ENCODE results near the gene ZNF777.
A peak's percentile ranks its signal among the peaks of the same experiment; 100 is the strongest.

The ZNF777 gene

GRCh38 chr7:149501651-149502050 lies 40.8 kb upstream of the ZNF777 start:
- H2BK12ac ChIP-seq (ENCODE audit: low read length) = no peak overlapping the region
- H4K8ac ChIP-seq (ENCODE audit: low read depth, low read length) = no peak overlapping the region
- H3K4me2 ChIP-seq (ENCODE audit: low read length) = no peak overlapping the region
- H2BK5ac ChIP-seq (ENCODE audit: low read depth, low read length, poor library complexity) = no peak overlapping the region
- no peak overlapping the region for H2AFZ ChIP-seq (ENCODE audit: insufficient read depth, low read length, poor library complexity)
- peaks cover 0 to under 1% of the 10 kb centered on the region in 2 experiments for H3K4me1 ChIP-seq (ENCODE audit: control insufficient read depth in 1 of 2, insufficient read depth in 2 of 2, low read length in 2 of 2)
- no peak overlapping the region for H3K14ac ChIP-seq (ENCODE audit: low read length)
- no peak overlapping the region for H2BK120ac ChIP-seq (ENCODE audit: insufficient read depth, low read length, poor library complexity)
- peaks cover 7% of the 10 kb centered on the region for H3K79me2 ChIP-seq (ENCODE audit: control insufficient read depth, insufficient read depth, low read length, poor library complexity)
- H3K9ac ChIP-seq (ENCODE audit: low read length) = no peak overlapping the region
- H4K12ac ChIP-seq (ENCODE audit: low read depth, low read length) = no peak overlapping the region
- H2AK5ac ChIP-seq (ENCODE audit: low read length) = no peak overlapping the region
- peaks cover 8% of the 10 kb centered on the region for H3K79me1 ChIP-seq (ENCODE audit: low read length)
- no peak for DNase-seq
- no peak overlapping the region for H3K4ac ChIP-seq (ENCODE audit: low read depth, low read length)
- no peak overlapping the region for H3K4me3 ChIP-seq (ENCODE audit: low read depth, low read length)
- peaks cover 7% of the 10 kb centered on the region for H3K9me3 ChIP-seq (ENCODE audit: insufficient read depth, low read depth, low read length)
- WGBS (ENCODE audit: extremely low coverage, insufficient coverage, insufficient read length) = no CpG with 5 or more reads among the region's 13 CpGs
- no peak overlapping the region for H3K23ac ChIP-seq (ENCODE audit: low read length)
- no peaks in the 10 kb centered on the region for H3K36me3 ChIP-seq (ENCODE audit: control insufficient read depth in 1 of 2, insufficient read depth in 2 of 2, low read length in 2 of 2)
- no peak overlapping the region for H3K27ac ChIP-seq (ENCODE audit: low read depth, low read length)
- no peak overlapping the region for H4K91ac ChIP-seq (ENCODE audit: low read depth, low read length)
- no peaks in the 10 kb centered on the region for H3K27me3 ChIP-seq (ENCODE audit: insufficient read depth, low read length)
- no peak overlapping the region for H3K18ac ChIP-seq (ENCODE audit: low read length)

DNA sequence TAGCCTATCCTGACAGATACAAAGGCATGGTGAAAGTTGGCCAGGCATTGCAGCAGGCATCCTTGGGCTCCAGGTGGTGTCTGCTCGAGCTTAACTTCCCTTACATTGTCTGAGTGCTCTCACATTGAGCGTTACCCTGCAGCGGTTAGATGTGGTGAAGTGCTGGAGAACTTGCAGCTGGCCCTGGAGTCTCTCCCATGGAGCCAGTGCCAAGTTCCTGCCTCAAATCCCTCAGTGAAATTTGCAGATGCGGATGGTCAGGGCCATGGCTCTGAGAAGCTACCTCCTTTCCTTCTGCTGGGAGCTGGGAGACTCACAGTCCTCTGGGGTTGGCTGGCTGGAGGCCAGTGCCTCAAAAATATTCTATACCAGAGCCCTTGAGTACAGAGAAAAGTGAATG lies 40.0 kb upstream of the ZNF777 start:
- no peaks in the 10 kb centered on the region for H3K36me3 ChIP-seq (ENCODE audit: control insufficient read depth in 1 of 2, insufficient read depth in 2 of 2, low read length in 2 of 2)
- no peak overlapping the region for H3K23ac ChIP-seq (ENCODE audit: low read length)
- H3K14ac ChIP-seq (ENCODE audit: low read length) = no peak overlapping the region
- no peak for DNase-seq
- no peak overlapping the region for H4K12ac ChIP-seq (ENCODE audit: low read depth, low read length)
- H3K4ac ChIP-seq (ENCODE audit: low read depth, low read length) = no peak overlapping the region
- H3K9me3 ChIP-seq (ENCODE audit: insufficient read depth, low read depth, low read length) = peaks cover 5% of the 10 kb centered on the region
- peaks cover 0 to 4% of the 10 kb centered on the region in 2 experiments for H3K4me1 ChIP-seq (ENCODE audit: control insufficient read depth in 1 of 2, insufficient read depth in 2 of 2, low read length in 2 of 2)
- H2BK120ac ChIP-seq (ENCODE audit: insufficient read depth, low read length, poor library complexity) = no peak overlapping the region
- H3K4me2 ChIP-seq (ENCODE audit: low read length) = no peak overlapping the region
- peaks cover 8% of the 10 kb centered on the region for H3K79me1 ChIP-seq (ENCODE audit: low read length)
- H3K4me3 ChIP-seq (ENCODE audit: low read depth, low read length) = peak overlapping the region; percentile 41
- H2AFZ ChIP-seq (ENCODE audit: insufficient read depth, low read length, poor library complexity) = no peak overlapping the region
- H4K91ac ChIP-seq (ENCODE audit: low read depth, low read length) = no peak overlapping the region
- no peaks in the 10 kb centered on the region for H3K27me3 ChIP-seq (ENCODE audit: insufficient read depth, low read length)
- H2BK12ac ChIP-seq (ENCODE audit: low read length) = no peak overlapping the region
- H3K79me2 ChIP-seq (ENCODE audit: control insufficient read depth, insufficient read depth, low read length, poor library complexity) = peaks cover 7% of the 10 kb centered on the region
- no peak overlapping the region for H2AK5ac ChIP-seq (ENCODE audit: low read length)
- no CpG with 5 or more reads among the region's 4 CpGs for WGBS (ENCODE audit: extremely low coverage, insufficient coverage, insufficient read length)
- no peak overlapping the region for H2BK5ac ChIP-seq (ENCODE audit: low read depth, low read length, poor library complexity)
- no peak overlapping the region for H4K8ac ChIP-seq (ENCODE audit: low read depth, low read length)
- H3K9ac ChIP-seq (ENCODE audit: low read length) = no peak overlapping the region
- no peak overlapping the region for H3K18ac ChIP-seq (ENCODE audit: low read length)
- H3K27ac ChIP-seq (ENCODE audit: low read depth, low read length) = no peak overlapping the region

DNA sequence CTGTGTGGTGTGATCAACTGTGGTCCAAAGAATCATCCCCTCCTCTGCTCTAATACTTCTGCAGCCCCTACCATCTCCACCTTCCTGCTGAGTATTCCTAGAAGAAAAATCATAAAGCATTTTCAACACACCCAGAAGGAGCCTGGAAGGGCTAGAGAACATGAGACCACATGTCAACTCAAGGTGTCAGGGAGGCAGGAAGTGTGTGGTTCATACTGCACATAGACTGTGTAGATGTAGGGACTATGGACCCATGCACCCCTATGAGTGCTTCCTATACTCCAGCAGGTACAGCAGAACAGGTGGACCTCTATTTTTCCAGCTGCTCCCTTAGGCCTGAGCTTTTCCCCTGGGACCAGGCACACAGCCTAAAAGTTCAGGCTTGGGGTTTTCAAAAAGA lies 39.3 kb upstream of the ZNF777 start:
- H3K27ac ChIP-seq (ENCODE audit: low read depth, low read length) = no peak overlapping the region
- no peak overlapping the region for H3K18ac ChIP-seq (ENCODE audit: low read length)
- H2AFZ ChIP-seq (ENCODE audit: insufficient read depth, low read length, poor library complexity) = no peak overlapping the region
- H3K14ac ChIP-seq (ENCODE audit: low read length) = no peak overlapping the region
- H4K8ac ChIP-seq (ENCODE audit: low read depth, low read length) = no peak overlapping the region
- peaks cover 5% of the 10 kb centered on the region for H3K9me3 ChIP-seq (ENCODE audit: insufficient read depth, low read depth, low read length)
- no peak overlapping the region for H2BK12ac ChIP-seq (ENCODE audit: low read length)
- H3K27me3 ChIP-seq (ENCODE audit: insufficient read depth, low read length) = no peaks in the 10 kb centered on the region
- H3K79me1 ChIP-seq (ENCODE audit: low read length) = peaks cover 8% of the 10 kb centered on the region
- no peak overlapping the region for H2BK5ac ChIP-seq (ENCODE audit: low read depth, low read length, poor library complexity)
- H3K4me3 ChIP-seq (ENCODE audit: low read depth, low read length) = no peak overlapping the region
- peaks cover 2 to 4% of the 10 kb centered on the region in 2 experiments for H3K4me1 ChIP-seq (ENCODE audit: control insufficient read depth in 1 of 2, insufficient read depth in 2 of 2, low read length in 2 of 2)
- H2AK5ac ChIP-seq (ENCODE audit: low read length) = no peak overlapping the region
- no peak overlapping the region for H3K23ac ChIP-seq (ENCODE audit: low read length)
- H4K91ac ChIP-seq (ENCODE audit: low read depth, low read length) = no peak overlapping the region
- H3K36me3 ChIP-seq (ENCODE audit: control insufficient read depth in 1 of 2, insufficient read depth in 2 of 2, low read length in 2 of 2) = no peaks in the 10 kb centered on the region
- H3K4ac ChIP-seq (ENCODE audit: low read depth, low read length) = no peak overlapping the region
- no peak overlapping the region for H3K9ac ChIP-seq (ENCODE audit: low read length)
- no peak overlapping the region for H4K12ac ChIP-seq (ENCODE audit: low read depth, low read length)
- no peak for DNase-seq
- no peak overlapping the region for H2BK120ac ChIP-seq (ENCODE audit: insufficient read depth, low read length, poor library complexity)
- H3K4me2 ChIP-seq (ENCODE audit: low read length) = no peak overlapping the region
- H3K79me2 ChIP-seq (ENCODE audit: control insufficient read depth, insufficient read depth, low read length, poor library complexity) = peaks cover 7% of the 10 kb centered on the region

- no peaks in the 10 kb centered on the region for H3K27me3 ChIP-seq (ENCODE audit: insufficient read depth, low read length)
- H2BK5ac ChIP-seq (ENCODE audit: low read depth, low read length, poor library complexity) = no peak overlapping the region
- peaks cover 3 to 4% of the 10 kb centered on the region in 2 experiments for H3K4me1 ChIP-seq (ENCODE audit: control insufficient read depth in 1 of 2, insufficient read depth in 2 of 2, low read length in 2 of 2)
- H4K12ac ChIP-seq (ENCODE audit: low read depth, low read length) = no peak overlapping the region
- no peak overlapping the region for H3K9ac ChIP-seq (ENCODE audit: low read length)
- WGBS (ENCODE audit: extremely low coverage, insufficient coverage, insufficient read length) = no CpG with 5 or more reads among the region's 6 CpGs
- H3K79me2 ChIP-seq (ENCODE audit: control insufficient read depth, insufficient read depth, low read length, poor library complexity) = peaks cover 7% of the 10 kb centered on the region
- no peak for DNase-seq
- no peak overlapping the region for H2BK12ac ChIP-seq (ENCODE audit: low read length)
- H2AK5ac ChIP-seq (ENCODE audit: low read length) = no peak overlapping the region
- no peak overlapping the region for H3K4ac ChIP-seq (ENCODE audit: low read depth, low read length)
- H3K4me3 ChIP-seq (ENCODE audit: low read depth, low read length) = no peak overlapping the region
- H4K8ac ChIP-seq (ENCODE audit: low read depth, low read length) = no peak overlapping the region
- H2AFZ ChIP-seq (ENCODE audit: insufficient read depth, low read length, poor library complexity) = no peak overlapping the region
- peaks cover 2 to 3% of the 10 kb centered on the region in 2 experiments for H3K36me3 ChIP-seq (ENCODE audit: control insufficient read depth in 1 of 2, insufficient read depth in 2 of 2, low read length in 2 of 2)
- no peak overlapping the region for H3K4me2 ChIP-seq (ENCODE audit: low read length)
- peaks cover 8% of the 10 kb centered on the region for H3K79me1 ChIP-seq (ENCODE audit: low read length)
- no peak overlapping the region for H3K18ac ChIP-seq (ENCODE audit: low read length)
- H4K91ac ChIP-seq (ENCODE audit: low read depth, low read length) = no peak overlapping the region
- H3K9me3 ChIP-seq (ENCODE audit: insufficient read depth, low read depth, low read length) = peaks cover 4% of the 10 kb centered on the region
- no peak overlapping the region for H3K27ac ChIP-seq (ENCODE audit: low read depth, low read length)
- H3K14ac ChIP-seq (ENCODE audit: low read length) = no peak overlapping the region
- H3K23ac ChIP-seq (ENCODE audit: low read length) = no peak overlapping the region
- H2BK120ac ChIP-seq (ENCODE audit: insufficient read depth, low read length, poor library complexity) = no peak overlapping the region
Measured at GRCh38 chr7:149498811-149499210, 37.9 kb upstream of the ZNF777 start.
